ENCODE results near the gene DUS2. TPM values are rescaled to one million over a fixed set of nuclear protein-coding genes. Genes with fewer than 3 reads are reported as not detected.

DUS2 gene
- total RNA-seq, 2 donors from 2014 or later = 5.3 to 8.4 TPM

GRCh38 chr16:68083861-68084503 is 60.9 kb downstream of the DUS2 start:
- Histone ChIP-seq H3K36me3 (no peaks in the 10 kb centered on the region), H3K4me1 (ENCODE audit: control insufficient read depth in 1 of 2, low read depth in 2 of 2) (peaks cover 30 to 32% of the 10 kb centered on the region in 2 donors), H3K27ac (peak overlapping the region; percentile 99 to 100), H3K27me3 (replicated peaks; ENCODE audit: insufficient read depth) (no peaks in the 10 kb centered on the region), H3K4me3 (peak overlapping the region; percentile 90), H3K9me3 (no peaks in the 10 kb centered on the region)
- ATAC-seq (ENCODE audit: insufficient number of reproducible peaks, low FRiP score, low read depth) = no peak
- TF ChIP-seq CTCF (IDR thresholded peaks at IDR 0.05) = no peak
- DNase-seq (ENCODE audit: low spot score) = no peak

GRCh38 chr16:68084504-68085258 is 61.6 kb downstream of the DUS2 start:
- peak; percentile 41 for ATAC-seq (ENCODE audit: insufficient number of reproducible peaks, low FRiP score, low read depth)
- H3K9me3 ChIP-seq = no peaks in the 10 kb centered on the region

GRCh38 chr16:68085259-68086071 is 62.4 kb downstream of the DUS2 start, which contains the start of gene NFATC3:
Gene NFATC3 (plus strand): TSS chr16:68085370. CDS start chr16:68085682, 312 bp downstream.
- DNase-seq (ENCODE audit: low spot score) = peak; percentile 91
- H3K27me3 ChIP-seq (replicated peaks; ENCODE audit: insufficient read depth) = no peaks in the 10 kb centered on the region
- no peaks in the 10 kb centered on the region for H3K36me3 ChIP-seq
- H3K27ac ChIP-seq = peak within 1 kb of the TSS; percentile 99 to 100
- H3K9me3 ChIP-seq = no peaks in the 10 kb centered on the region
- H3K4me1 ChIP-seq (ENCODE audit: control insufficient read depth in 1 of 2, low read depth in 2 of 2) = peaks cover 30 to 42% of the 10 kb centered on the region in 2 donors
- peak within 1 kb of the TSS; percentile 90 for H3K4me3 ChIP-seq
- ATAC-seq (ENCODE audit: insufficient number of reproducible peaks, low FRiP score, low read depth) = peak; percentile 78
- TF ChIP-seq CTCF (IDR thresholded peaks at IDR 0.05) = no peak

More at GRCh38 chr16:68084504-68085258, 61.6 kb downstream of the DUS2 start:
- Histone ChIP-seq H3K4me3 (peak overlapping the region; percentile 90), H3K27me3 (replicated peaks; ENCODE audit: insufficient read depth) (no peaks in the 10 kb centered on the region), H3K27ac (peak overlapping the region; percentile 99 to 100), H3K36me3 (no peaks in the 10 kb centered on the region), H3K4me1 (ENCODE audit: control insufficient read depth in 1 of 2, low read depth in 2 of 2) (peaks cover 33 to 37% of the 10 kb centered on the region in 2 donors)
- TF ChIP-seq CTCF (IDR thresholded peaks at IDR 0.05) = no peak
- peak; percentile 77 for DNase-seq (ENCODE audit: low spot score)

GRCh38 chr16:68086336-68086841 is 63.3 kb downstream of the DUS2 start:
- peaks cover 39 to 51% of the 10 kb centered on the region in 2 donors for H3K4me1 ChIP-seq (ENCODE audit: control insufficient read depth in 1 of 2, low read depth in 2 of 2)
- ATAC-seq (ENCODE audit: insufficient number of reproducible peaks, low FRiP score, low read depth) = no peak
- peak overlapping the region; percentile 91 to 100 for H3K27ac ChIP-seq

More at GRCh38 chr16:68086336-68086841, 63.3 kb downstream of the DUS2 start:
- no peaks in the 10 kb centered on the region for H3K27me3 ChIP-seq (replicated peaks; ENCODE audit: insufficient read depth)
- no peak for DNase-seq (ENCODE audit: low spot score)
- H3K9me3 ChIP-seq = no peaks in the 10 kb centered on the region
- no peaks in the 10 kb centered on the region for H3K36me3 ChIP-seq
- H3K4me3 ChIP-seq = peak overlapping the region; percentile 90
- TF ChIP-seq CTCF (IDR thresholded peaks at IDR 0.05) = no peak
